HG03103 (cell line): ENCODE data around the gene SMOC2.
"Not testable (repeated sequence)": the region's sequence is repeated elsewhere in the genome, so short reads cannot be mapped to it uniquely, and the experiment has no call there.

Source experiments
- ATAC-seq: cut with Tn5 transposase; IDR thresholded peaks from one replicate; pipeline ENCODE4 v1.9.1; 2021; ENCODE audit warnings: low read depth; ENCODE audit not compliant: unreplicated experiment

The SMOC2 gene

DNA sequence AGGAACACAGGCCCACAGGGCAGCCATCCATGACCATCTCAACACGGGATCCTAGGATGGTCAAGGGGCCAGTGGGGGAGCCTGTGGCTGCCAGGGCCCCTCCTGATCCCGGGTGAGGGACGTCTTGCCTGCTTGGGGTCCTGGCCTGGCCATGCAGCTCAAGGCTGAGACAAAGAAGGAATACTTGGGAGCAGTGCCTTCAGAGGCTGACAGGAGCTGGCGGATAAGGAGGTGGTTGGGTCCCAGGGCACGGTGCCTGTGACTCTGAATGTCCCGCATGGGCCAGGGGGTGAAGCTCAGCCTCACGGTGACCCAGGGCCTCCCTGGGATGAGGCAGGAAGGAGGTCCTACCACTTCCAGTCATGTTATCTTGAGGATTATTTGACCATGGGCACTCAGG lies 95.2 kb downstream of the SMOC2 start:
- no peak for ATAC-seq

DNA sequence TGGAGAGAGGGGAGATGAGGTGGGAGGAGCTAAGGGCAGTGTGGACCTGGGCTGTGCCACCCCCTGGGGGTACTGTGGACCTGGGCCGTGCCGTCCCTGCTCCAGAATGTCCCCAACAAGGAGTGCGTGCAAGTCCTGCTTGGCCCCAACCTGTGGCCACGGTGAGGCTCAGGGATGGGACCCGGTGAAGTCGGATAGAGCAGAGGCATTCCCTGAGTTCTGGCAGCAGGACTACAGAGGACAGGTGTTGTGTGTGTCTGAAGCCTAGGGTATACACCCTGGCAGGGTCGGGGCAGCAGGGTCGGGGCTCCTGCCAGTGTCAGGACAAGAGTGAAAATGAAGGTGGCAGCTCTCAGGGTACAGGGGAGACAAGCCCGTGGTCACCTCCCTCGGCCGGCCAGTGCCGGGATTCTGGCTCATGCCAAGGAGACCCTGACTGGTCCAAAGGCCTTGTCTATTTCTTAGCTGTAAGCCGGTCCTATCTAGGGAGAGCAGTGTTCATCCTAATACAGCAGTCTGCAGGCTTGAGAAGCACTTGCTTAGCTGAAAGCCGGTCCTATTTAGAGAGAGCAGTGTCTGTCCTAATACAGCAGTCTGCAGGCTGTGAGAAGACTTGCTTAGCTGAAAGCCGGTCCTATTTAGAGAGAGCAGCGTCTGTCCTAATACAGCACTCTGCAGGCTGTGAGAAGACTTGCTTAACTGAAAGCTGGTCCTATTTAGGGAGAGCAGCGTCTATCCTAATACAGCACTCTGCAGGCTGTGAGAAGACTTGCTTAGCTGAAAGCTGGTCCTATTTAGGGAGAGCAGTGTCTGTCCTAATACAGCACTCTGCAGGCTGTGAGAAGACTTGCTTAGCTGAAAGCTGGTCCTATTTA lies 95.9 kb downstream of the SMOC2 start:
- no peak for ATAC-seq

DNA sequence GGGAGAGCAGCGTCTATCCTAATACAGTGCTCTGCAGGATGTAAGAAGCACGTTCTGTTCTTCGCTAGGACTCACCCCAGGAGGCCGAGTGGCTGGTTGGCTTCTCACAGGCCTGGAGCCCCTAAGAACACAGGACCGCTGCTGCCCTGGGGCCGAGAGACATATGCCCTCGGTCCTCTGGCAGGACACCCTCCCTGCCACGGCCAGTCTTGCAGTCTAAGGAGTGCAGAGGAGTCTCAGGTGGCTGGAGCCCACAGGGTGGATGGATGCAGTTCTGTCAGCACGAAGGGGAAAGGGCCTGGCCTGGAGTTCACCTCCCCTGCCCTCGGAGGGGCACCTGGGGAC lies 96.5 kb downstream of the SMOC2 start:
- ATAC-seq, result no peak

DNA sequence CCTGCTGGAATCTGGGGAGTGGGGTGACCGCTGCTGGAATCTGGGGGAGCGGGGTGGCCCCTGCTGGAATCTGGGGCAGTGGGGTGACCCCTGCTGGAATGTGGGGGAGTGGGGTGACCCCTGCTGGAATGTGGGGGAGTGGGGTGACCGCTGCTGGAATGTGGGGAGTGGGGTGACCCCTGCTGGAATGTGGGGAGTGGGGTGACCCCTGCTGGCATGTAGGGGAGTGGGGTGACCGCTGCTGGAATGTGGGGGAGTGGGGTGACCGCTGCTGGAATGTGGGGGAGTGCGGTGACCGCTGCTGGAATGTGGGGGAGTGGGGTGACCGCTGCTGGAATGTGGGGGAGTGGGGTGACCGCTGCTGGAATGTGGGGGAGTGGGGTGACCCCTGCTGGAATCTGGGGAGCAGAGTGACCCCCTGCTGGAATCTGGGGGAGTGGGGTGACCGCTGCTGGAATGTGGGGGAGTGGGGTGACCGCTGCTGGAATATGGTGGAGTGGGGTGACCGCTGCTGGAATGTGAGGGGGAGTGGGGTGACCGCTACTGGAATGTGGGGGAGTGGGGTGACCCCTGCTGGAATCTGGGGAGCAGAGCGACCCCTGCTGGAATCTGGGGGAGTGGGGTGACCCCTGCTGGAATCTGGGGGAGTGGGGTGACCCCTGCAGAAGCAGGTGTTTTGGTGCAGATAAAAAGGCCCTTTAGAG lies 97.4 kb downstream of the SMOC2 start:
- not testable (repeated sequence) for ATAC-seq

DNA sequence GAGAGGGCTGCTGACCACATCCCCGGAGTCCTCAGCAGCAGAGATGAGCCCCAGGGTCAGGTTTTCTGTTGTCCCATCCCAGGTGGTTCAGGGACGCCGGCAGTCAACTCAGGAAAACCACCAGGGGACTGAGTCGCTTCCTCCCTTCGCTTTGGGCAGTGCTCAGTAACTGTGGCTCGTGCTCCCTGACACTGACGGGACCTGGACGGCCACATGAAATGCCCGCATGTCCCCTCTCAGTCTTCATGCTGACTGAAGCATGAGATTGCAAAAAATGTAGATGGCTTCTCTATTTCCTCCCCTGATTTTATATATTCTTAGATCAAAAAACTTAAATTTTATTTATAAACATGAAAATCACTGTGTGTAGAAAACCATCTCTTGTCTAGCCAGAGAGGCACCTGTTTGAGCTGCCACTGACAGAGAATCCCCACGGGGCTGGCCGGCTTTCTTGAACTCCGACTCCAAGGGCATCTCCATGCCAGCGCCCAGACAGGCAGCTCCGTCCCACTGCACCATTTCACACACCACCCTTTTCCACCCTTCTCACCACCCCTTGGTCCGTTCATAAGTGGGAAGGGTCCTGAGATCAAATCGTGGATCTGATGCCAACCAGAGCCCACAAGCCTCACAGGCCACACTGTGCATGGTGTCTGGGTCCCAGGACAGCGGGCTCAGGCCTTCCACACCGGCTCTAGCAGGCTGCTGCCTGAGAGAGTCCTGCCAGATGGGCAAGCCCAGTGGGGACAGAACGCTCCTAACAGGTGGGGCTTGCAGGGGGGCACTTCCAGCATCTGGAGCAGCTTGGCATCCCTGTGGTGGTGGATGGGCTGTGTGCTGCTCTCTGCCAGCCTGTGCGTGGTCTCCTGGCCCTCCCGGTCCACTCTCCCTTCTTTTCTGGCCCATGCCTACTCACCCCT lies 98.2 kb downstream of the SMOC2 start:
- no peak for ATAC-seq

DNA sequence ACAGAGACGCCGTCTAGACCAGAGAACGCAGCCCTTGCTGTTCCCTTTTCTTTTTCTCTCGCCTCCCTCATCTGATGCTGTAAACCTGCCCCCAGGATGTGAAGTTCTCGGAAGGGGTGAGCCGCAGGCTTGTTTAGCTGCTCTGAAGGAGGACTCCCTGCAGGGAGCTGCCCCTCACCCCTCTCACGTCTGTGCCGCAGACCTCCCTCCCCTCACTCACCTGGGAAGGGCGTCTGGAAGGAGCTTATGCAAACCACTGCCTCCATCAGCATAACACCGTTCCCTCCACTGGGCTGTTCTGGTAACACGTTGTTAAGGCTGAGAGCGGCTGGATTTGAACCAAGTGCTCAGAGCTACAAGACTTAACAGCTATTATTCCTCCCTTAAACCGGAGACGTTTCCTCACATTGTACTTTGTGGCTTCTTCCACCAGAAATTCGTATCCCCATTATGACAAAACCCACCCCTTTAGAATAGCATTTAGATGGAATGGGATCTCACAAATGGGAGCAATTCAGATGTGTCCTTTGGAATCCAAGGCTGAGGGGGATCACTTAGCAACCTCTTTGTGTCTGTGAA lies 99.8 kb downstream of the SMOC2 start:
- no peak for ATAC-seq

DNA sequence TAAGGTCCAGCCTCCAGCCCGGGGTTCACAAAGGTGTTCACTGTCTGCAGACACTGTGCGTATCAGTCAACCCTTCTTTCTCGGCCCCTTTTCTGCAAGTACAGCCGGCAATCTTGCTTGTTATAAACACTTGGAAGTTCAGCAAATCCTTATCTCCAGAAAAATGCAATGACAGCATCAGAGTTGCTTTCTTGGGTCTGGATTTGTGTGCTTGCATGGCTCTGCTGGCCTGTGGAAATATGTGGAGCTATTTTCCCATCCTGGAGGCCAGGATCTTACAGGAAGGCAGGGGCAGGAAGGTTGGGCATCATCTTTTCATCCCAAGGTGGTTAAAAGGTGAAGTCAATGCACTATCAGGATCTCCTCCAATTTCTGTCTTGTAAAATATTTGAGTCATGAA lies 100.3 kb downstream of the SMOC2 start:
- no peak for ATAC-seq

DNA sequence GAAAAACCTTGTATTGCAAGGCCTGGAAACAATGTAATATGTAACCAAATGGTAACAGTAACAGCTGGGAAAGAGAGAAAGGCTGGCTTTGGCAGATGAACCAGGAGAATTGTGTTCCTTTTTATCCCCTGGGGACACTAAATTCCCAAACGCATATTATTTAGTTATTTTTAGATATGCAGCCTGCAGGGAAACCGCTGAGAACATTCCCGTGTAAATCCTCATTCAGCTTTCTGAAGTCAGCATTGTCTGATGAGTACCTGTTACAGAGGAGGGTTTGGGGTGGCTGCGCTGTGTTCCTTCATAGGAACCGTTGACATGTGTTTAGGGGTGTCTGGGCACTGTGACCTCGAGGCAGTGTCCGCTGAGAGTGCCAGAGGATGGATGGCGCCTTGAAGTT lies 101.3 kb downstream of the SMOC2 start:
- ATAC-seq, result no peak

DNA sequence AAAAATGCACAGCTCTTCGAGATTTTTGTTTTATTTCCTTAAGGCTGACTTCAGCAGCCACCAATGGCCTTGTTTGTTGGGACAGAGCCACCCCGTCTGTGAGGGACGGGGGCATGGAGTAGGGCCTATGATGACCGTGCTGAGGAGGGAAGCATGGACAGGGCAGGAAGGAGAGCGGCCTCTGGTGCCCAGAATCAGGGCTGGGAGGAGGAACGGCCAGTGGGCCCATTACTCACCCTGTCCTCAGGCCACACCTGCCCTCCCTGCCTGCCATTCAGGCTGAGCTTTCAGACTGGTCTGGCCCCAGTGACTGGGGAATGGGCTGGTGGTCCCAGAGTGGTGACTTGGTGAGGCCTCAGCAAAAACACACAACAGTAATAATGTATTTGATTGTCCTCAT lies 104.4 kb downstream of the SMOC2 start:
- no peak for ATAC-seq

DNA sequence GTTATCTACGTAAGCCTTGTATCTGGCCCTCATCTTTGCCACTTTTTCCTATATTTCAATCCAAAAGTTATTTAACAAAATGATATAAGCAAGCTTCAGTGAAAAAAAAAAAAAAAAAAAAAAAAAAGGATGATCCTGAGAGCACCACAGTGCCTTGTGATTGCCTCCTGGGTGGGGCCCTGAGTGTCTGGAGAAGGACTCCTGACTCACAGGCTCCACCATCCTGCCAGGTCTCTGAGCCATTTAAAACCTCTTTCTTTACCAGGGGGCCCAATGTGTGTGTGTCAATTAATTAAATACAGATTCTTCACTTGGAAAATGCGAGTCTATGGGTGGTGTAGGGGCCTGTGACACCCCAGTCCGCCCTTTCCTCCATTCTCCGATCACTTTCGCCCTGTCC lies 105.2 kb downstream of the SMOC2 start:
- no peak for ATAC-seq

DNA sequence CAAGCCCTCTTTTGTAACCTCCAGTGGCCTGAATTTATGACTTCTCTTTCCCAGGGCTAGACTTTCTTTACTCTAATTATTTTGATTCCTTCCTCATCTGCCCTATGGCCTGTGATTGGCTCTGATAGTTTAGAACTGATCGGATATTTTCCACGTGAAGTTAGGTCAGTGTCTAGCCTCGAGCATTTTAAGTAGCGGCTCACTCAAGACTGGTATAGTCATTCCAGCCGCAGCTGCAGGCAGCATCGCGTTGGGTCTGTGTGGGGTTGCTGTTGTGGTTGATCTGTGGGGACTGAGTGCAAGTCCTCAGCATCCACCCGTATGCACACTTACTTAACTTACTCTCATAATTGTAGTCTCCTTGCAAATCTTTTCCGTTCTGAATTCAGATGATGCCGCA lies 105.7 kb downstream of the SMOC2 start:
- no peak for ATAC-seq

DNA sequence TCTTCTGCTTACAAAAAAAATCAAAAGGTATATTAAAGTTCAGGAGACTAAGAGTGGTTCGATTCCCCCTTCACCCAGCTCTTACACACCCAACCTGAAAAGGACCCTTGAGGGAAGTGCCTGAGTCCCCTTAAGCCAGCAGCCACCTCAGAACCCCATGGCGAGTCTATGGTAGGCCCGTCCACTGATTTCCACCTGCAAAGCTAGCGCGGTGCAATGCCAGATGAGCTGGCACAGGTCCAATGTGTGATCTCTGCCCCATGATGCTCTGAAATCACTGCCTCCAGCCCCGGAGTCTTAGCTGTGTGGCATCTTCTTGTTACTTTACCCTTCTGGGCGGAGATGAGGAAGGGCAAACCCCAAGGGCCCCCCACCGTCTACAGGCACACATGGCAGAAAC lies 109.3 kb downstream of the SMOC2 start:
- no peak for ATAC-seq

DNA sequence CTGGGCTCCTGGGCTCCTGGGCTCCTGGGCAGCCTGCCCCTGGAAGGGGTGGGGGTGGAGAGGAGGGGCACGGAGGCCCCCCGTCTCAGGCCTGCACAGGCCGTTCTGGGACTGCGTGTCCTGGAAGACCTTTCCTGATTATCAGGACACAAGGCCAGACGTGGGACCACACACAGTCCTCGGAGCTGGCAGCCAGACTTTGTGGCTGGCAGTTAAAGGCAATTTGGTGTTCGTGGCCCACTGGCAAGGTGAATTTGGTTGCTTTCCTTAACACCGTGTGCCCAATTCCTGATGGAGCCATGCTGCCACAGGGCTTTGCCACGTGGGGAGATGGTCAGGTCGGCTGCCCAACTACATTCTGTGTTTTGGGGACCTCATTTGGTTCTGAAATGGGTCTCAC lies 113.5 kb downstream of the SMOC2 start:
- no peak for ATAC-seq

DNA sequence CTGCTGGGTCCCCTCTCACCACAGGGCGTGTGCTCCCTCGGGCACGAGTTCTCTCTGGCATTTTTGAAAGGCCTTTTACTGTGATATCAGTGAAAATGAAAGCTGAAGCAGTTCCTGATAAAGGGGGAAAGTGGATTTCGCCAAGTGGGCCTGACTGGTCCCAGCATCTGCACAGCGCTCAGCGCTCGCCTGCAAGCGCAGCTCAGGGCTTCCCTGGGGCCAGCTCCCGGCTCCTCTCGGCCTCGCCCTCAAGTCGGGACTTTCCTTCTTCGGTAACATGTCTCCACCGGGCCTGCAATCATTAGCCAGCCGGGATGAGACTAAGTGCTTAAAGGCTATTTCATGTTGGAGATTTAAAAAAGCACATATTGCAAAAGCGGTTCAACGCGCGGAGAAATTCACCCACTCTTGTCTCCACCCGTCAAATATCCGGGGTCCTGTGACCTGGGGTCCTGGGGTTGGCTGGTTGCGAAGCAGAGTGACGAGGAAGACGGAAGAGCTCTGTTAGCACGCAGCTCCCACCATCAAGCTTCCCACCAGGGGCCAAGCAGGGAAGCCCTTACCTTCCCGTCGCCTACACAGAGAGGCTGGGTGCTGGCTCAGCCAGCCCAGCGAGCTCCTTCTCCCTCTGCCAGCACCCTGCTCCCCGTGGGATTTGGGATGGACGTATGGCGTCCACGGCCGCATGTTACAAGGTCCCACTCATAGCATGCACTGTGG lies 114.1 kb downstream of the SMOC2 start:
- ATAC-seq, result no peak

DNA sequence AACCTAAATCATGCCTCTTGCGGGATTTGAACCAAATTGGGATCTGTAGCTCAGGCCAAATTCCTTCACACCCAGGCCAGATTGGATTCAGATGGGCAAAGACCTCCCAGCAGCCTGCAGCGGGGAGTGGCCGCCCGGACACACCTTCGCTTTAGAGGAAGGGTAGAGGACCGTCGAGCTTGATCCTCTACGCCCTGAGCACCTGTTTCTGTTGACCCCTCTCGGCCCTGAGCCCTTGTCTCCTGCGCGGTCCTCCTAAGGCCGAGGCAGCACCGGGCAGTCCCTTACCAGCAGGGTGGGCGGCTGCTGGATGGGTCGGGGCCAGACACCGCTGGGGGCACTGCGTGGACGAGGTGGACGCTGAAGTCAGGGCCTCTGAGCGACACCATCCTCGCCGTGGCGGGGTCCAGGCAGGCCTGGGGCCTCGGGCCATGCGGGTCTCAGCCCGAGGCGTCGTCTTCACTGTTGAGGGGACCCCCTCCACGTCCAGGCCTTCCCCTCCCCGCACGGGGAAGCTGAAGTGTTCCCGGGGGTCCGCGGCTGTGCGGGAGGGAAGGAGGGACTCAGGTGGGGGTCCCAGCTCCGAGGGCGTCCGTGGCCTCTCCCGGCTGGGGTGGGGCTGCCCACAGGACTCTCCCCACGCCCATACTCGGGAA lies 114.8 kb downstream of the SMOC2 start:
- no peak for ATAC-seq

DNA sequence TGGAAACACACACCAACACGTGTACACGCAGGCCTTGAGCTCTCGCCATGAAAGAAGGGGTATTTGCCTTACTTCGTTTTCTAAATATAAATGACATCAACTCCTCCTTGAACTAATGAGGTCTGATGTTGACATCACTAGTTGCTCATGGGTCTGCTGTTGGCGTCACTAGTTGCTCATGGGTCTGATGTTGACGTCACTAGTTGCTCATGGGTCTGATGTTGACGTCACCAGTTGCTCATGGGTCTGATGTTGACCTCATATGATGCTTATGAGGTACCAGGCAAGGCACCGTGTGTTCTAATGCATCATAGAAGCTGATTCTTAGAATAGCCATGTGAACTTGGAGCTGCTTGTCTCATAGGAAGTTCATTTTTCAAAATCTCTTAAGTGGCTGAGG lies 116.5 kb downstream of the SMOC2 start:
- ATAC-seq, result no peak

DNA sequence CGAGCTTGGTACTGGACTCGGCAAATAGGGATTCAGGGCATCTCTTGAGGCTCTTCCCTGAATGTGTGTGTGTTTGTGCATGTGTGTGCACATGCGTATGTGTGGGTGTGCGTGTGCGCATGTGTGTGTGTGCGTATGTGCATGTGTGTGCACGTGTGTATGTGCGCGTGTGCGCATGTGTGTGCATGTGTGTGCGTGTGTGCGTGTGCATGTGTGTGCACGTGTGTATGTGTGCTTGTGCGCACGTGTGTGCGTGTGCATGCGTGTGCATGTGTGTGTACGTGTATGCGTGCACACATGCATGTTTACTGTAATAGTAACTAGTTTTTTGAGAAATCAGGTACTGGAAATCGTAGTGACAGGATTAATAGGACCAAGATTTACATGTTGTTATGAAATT lies 117.7 kb downstream of the SMOC2 start:
- ATAC-seq, result no peak

DNA sequence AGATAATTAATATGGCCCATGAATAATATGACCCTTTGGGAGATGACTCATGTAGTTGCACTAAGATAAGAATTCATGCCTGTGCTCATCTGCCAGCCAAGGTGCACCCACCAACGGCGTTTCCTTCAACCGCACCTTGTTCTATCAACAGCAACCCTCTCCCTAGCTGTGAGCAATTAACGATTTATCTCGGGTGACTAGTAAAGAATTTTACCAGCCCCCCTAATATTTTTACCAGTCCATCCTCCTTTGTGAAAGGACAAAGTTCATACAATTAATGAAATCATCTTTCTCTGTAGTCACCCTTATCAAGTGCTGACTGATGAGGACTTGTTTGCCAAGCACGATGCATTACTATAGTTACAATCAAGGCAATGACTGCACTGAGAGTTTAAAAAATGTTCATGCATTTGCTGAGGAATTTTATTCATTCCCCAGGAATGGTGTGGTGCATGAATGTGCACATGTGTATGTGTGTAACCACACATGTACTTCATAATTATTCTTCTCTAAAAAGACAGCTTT lies 118.7 kb downstream of the SMOC2 start:
- ATAC-seq, result no peak

DNA sequence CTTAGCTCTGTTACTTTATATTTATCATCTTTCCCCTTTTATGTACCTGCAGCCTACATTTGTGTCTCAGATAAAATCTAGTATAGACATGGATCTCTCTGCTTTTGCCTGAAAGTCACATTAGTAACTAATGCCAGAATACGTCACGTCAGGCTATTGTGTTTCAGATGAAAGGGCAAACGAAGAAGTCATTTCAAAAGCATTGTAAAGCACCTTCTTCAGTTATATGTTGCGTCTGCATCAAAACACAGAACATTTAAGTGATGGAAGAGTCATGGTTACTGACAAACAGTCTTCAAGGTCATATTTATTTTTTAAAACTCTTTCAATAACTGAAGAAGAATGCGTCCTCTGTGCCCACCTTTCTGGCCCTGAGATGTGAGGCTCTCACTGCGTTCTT lies 119.1 kb downstream of the SMOC2 start:
- ATAC-seq, result no peak
